ENCODE results near the gene UNKL.

DNA sequence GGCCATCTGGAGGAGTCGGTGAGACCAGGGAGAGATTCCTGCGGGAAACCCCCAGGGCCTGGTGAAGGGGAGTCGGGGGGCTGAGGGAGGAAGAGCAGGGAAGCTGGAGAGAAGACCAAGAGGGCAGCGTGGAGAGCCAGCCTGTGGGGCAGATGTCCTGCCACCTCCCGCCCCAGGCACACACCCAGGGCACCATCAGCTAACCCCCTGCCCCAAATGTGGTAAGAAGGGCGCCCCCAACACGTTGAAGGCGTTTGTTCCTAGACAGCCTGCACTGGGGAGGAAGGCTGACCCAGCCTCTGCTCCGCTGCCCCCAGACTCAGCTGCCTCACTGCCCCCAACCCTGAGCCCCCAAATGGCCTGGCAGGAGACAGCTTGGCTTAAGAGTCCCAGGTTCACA lies 79.8 kb downstream of the UNKL start:
- TF ChIP-seq POLR2A (IDR thresholded peaks at IDR 0.05; ENCODE audit: low read length) (no peak), GATA1 (IDR thresholded peaks at IDR 0.05; ENCODE audit: low read depth, low read length) (no peak)
